Stimulated activated CD8-positive, alpha-beta memory T cell treated with anti-CD3 and anti-CD28 coated beads, Interleukin-15, amount 100 ng/mL, for 4 hours (primary cell): ENCODE results near the gene COL13A1.

ENCODE experiments used
- DNase-seq, 2 donors: peaks; one replicate each; pipeline ENCODE4 v3.0.0-alpha.2; 2020; ENCODE audit warnings: low read depth in 2 of 2

COL13A1 gene

GRCh38 chr10:69801434-69802315 lies at the start of gene COL13A1:
Gene COL13A1 (plus strand): TSS chr10:69801906. CDS start chr10:69802424, 518 bp downstream.
- no peak for DNase-seq

GRCh38 chr10:69752479-69752878 lies 49.2 kb upstream of the COL13A1 start:
- no peak for DNase-seq

GRCh38 chr10:69756279-69756678 lies 45.4 kb upstream of the COL13A1 start:
- no peak for DNase-seq

GRCh38 chr10:69757206-69757552 lies 44.5 kb upstream of the COL13A1 start:
- DNase-seq = no peak

- no peak for DNase-seq
Observed at GRCh38 chr10:69757553-69758309, 44.0 kb upstream of the COL13A1 start.

GRCh38 chr10:69758310-69758728 lies 43.4 kb upstream of the COL13A1 start:
- DNase-seq = no peak

- DNase-seq = no peak
Observed at GRCh38 chr10:69759641-69760040, 42.1 kb upstream of the COL13A1 start.

- no peak for DNase-seq
Observed at GRCh38 chr10:69760072-69760471, 41.6 kb upstream of the COL13A1 start.

GRCh38 chr10:69761320-69761719 lies 40.4 kb upstream of the COL13A1 start:
- DNase-seq = no peak

- DNase-seq = no peak
Observed at GRCh38 chr10:69766161-69766910, 35.4 kb upstream of the COL13A1 start.

- DNase-seq = no peak
Observed at GRCh38 chr10:69767793-69768192, 33.9 kb upstream of the COL13A1 start.

- DNase-seq = no peak
Observed at GRCh38 chr10:69768386-69768785, 33.3 kb upstream of the COL13A1 start.

GRCh38 chr10:69769395-69769992 lies 32.2 kb upstream of the COL13A1 start:
- DNase-seq = no peak

GRCh38 chr10:69772933-69773704 lies 28.6 kb upstream of the COL13A1 start:
- DNase-seq = no peak

- no peak for DNase-seq
Observed at GRCh38 chr10:69774596-69774995, 27.1 kb upstream of the COL13A1 start.

- DNase-seq = no peak
Observed at GRCh38 chr10:69780077-69780476, 21.6 kb upstream of the COL13A1 start.

- DNase-seq = no peak
Observed at GRCh38 chr10:69781576-69781975, 20.1 kb upstream of the COL13A1 start.

- DNase-seq = no peak
Observed at GRCh38 chr10:69783515-69783914, 18.2 kb upstream of the COL13A1 start.

- DNase-seq = no peak
Observed at GRCh38 chr10:69786791-69787190, 14.9 kb upstream of the COL13A1 start.

GRCh38 chr10:69787681-69788080 lies 14.0 kb upstream of the COL13A1 start:
- DNase-seq = no peak

- no peak for DNase-seq
Observed at GRCh38 chr10:69789164-69789576, 12.5 kb upstream of the COL13A1 start.
